ENCODE results near the gene BTBD9.

DNA sequence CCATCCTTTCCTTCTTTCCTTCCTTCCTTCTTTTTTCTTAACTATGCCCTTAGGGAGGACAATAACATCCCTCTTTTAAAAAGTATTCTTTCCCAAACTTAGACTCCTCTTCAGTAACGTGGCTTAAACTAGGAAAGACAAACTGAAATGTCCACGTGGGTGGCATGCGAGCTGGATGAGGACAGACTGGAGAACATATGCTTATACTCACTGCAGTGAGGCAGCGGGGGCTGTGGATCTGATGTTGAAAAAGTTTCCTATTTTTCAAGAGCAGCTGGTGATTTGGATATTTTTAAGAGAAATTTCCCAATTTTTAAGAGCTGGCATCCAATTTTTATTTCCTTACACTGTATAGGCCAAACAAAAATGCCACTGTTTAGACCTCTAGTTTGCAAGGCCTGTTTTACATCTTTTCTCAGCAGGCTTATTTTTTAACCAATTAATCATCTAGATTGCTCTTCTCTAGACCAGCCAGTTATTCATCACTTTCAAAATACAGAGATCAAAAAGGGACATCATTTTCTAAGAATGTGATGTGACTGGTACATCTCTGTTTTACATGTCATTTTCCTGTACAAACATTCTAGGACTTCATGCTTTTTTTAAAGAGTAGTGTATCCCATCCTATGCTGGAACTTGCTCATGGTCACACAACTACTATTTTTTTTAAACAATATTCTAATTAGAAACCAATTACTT, 226.5 kb downstream of the BTBD9 start:
- no peak for TF ChIP-seq MYC (IDR thresholded peaks at IDR 0.05; ENCODE audit: borderline replicate concordance, low read length)
- no peak for TF ChIP-seq HDAC2 (IDR thresholded peaks at IDR 0.05)
- TF ChIP-seq CEBPB (IDR thresholded peaks at IDR 0.05) = no peak
- TF ChIP-seq BHLHE40 (IDR thresholded peaks at IDR 0.05; ENCODE audit: low read depth, low read length) = no peak
- no peak for TF ChIP-seq CBX8 (IDR thresholded peaks at IDR 0.05)
- TF ChIP-seq CTCF (IDR thresholded peaks at IDR 0.05) = no peak

Data from A549 (cell line).